Fibroblast of lung (primary cell): Measurements from ENCODE around the gene KIF5A. TPM values are rescaled to one million over a fixed set of nuclear protein-coding genes. Genes with fewer than 3 reads are reported as not detected.

Experiments used
- DNase-seq, 2 donors: peaks; one replicate each; pipeline versions ENCODE4 v3.0.0 to v3.0.0-alpha.2; 2010; ENCODE audit warnings: low read depth in 2 of 2
- H2AFZ ChIP-seq: 2 replicates; pipeline ENCODE4 v1.5.1; 2012; ENCODE audit warnings: low read length, control low read depth, inconsistent platforms
- H3K27ac ChIP-seq: 2 replicates; pipeline ENCODE4 v1.5.1; 2011; ENCODE audit warnings: low read length, control low read depth; ENCODE audit not compliant: insufficient read depth
- H3K27me3 ChIP-seq: 2 replicates; pipeline ENCODE4 v1.5.1; 2011; ENCODE audit warnings: mild to moderate bottlenecking, low read length; ENCODE audit not compliant: control insufficient read depth, insufficient read depth
- H3K36me3 ChIP-seq: 2 replicates; pipeline ENCODE4 v1.5.1; 2011; ENCODE audit warnings: low read length; ENCODE audit not compliant: control insufficient read depth, insufficient read depth
- H3K4me1 ChIP-seq: 2 replicates; pipeline ENCODE4 v1.5.1; 2011; ENCODE audit warnings: low read length; ENCODE audit not compliant: control insufficient read depth, insufficient read depth; ENCODE audit errors: extremely low read depth
- H3K4me2 ChIP-seq: 2 replicates; pipeline ENCODE4 v1.5.1; 2011; ENCODE audit warnings: low read length, control low read depth; ENCODE audit not compliant: insufficient read depth; ENCODE audit errors: extremely low read depth
- H3K4me3 ChIP-seq, 4 experiments: fragments of 200-600 bp in 1 of 4; sonication (generic) in 1 of 4; replicated peaks in 1 of 4; 2 replicates each; pipeline ENCODE4 v1.5.1; 2011 to 2016; ENCODE audit warnings: low read length in 4 of 4, low read depth in 3 of 4, mild to moderate bottlenecking in 3 of 4, control low read depth in 2 of 4, inconsistent platforms in 1 of 4, mixed read lengths in 1 of 4; ENCODE audit not compliant: insufficient read depth in 1 of 4; ENCODE audit errors: control extremely low read depth in 1 of 4
- H3K79me2 ChIP-seq: 2 replicates; pipeline ENCODE4 v1.5.1; 2012; ENCODE audit warnings: mild to moderate bottlenecking, low read length, inconsistent platforms; ENCODE audit not compliant: control insufficient read depth, insufficient read depth
- H3K9ac ChIP-seq: 2 replicates; pipeline ENCODE4 v1.5.1; 2011; ENCODE audit warnings: mild to moderate bottlenecking, low read length, control low read depth; ENCODE audit not compliant: insufficient read depth
- H3K9me3 ChIP-seq: 2 replicates; pipeline ENCODE4 v1.5.1; 2012; ENCODE audit warnings: low read depth, low read length; ENCODE audit not compliant: control insufficient read depth, insufficient read depth
- H4K20me1 ChIP-seq: 2 replicates; pipeline ENCODE4 v1.5.1; 2011; ENCODE audit warnings: low read length; ENCODE audit not compliant: control insufficient read depth, insufficient read depth; ENCODE audit errors: extremely low read depth
- CTCF ChIP-seq, 2 donors: IDR thresholded peaks in 1 of 2; conservative IDR thresholded peaks in 1 of 2; 1 replicate in 1 of 2; 2 replicates in 1 of 2; pipeline ENCODE4 v1.5.1; 2011 to 2012; ENCODE audit warnings: low read length in 2 of 2, control low read depth in 1 of 2, inconsistent platforms in 1 of 2, low read depth in 1 of 2, mild to moderate bottlenecking in 1 of 2
- EZH2 ChIP-seq: IDR thresholded peaks from 2 replicates; pipeline ENCODE4 v1.5.1; 2012; ENCODE audit warnings: low read length, control low read depth, mild to moderate bottlenecking; ENCODE audit errors: missing control alignments
- polyA plus RNA-seq, 2 donors: library from polyadenylated mRNA; depleted of rRNA in 1 of 2; stranded (reverse) in 1 of 2; unstranded in 1 of 2; fragments of >200 nt; gene quantifications; 2 replicates each; pipeline ENCODE4 v1.2.1, GENCODE V29; 2011 to 2012; ENCODE audit warnings: missing spikeins in 1 of 2
- total RNA-seq: library from RNA; depleted of rRNA; stranded (reverse); fragments of >200 nt; gene quantifications from 2 replicates; pipeline ENCODE4 v1.2.1, GENCODE V29; 2014

The KIF5A gene
- total and polyA plus RNA-seq, 2 donors (not counting 1 experiment from before 2014, with no cell fraction given) = 0.53 to 1.3 TPM

DNA sequence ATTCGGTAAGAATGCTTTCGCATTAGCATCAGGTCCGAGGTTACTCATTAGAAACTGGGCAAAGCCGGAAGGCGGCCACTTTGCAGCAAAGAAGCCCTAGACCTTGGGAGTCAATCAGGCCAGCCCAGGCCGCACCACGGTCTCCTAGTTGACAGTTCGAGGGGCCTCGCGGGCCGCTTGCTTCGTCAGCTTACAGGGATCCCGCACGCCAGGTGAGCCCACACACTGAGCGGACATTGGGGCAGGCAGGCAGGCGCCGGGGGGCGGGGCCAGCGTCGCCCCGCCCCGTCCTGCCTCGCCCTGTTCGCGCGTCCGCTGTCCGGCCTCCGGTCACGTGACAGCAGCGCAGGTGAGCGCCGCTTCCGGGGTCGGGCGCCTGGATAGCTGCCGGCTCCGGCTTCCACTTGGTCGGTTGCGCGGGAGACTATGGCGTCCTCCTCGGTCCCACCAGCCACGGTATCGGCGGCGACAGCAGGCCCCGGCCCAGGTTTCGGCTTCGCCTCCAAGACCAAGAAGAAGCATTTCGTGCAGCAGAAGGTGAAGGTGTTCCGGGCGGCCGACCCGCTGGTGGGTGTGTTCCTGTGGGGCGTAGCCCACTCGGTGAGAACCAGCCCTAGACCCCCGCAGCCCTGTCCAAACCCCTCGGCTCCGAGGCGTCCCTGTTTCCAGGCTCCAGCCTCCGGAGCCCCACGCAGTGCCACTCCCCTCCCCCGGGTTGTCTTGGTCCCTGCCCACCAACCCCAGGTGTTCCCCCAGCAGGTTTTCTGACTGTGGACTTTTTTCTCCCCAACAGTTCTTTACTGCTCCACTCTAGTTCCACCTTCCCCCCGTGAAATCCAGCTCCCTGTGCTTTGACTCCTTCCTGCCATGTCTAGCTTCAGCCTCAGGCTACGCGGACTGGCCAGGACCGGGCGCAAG is 41.3 kb downstream of the KIF5A start, which contains the start of gene PIP4K2C:
TSS of gene PIP4K2C (plus strand) at position 329 of the 918 bp plus-strand sequence. CDS start at position 427, 98 bp downstream.
- Histone ChIP-seq H3K36me3 (no peaks in the 10 kb centered on the region), H3K4me1 (peaks cover 5% of the 10 kb centered on the region), H3K9me3 (no peaks in the 10 kb centered on the region), H3K27me3 (peaks cover 6% of the 10 kb centered on the region), H2AFZ (peak within 1 kb of the TSS; percentile 88), H3K27ac (no peak within 1 kb of the TSS), H3K9ac (peak within 1 kb of the TSS; percentile 48), H3K4me2 (peak within 1 kb of the TSS; percentile 91), H3K79me2 (no peaks in the 10 kb centered on the region), H3K4me3 (peak within 1 kb of the TSS; percentile 68 to 87 (median 78)), H4K20me1 (no peaks in the 10 kb centered on the region)
- TF ChIP-seq EZH2 = no peak
- TF ChIP-seq CTCF (conservative IDR thresholded peaks at IDR 0.05 in 1 of 2, IDR thresholded peaks at IDR 0.05 in 1 of 2; ENCODE audit: low read depth in 1 of 2, low read length in 2 of 2) = no peak
- DNase-seq = peak; percentile 36 to 50

DNA sequence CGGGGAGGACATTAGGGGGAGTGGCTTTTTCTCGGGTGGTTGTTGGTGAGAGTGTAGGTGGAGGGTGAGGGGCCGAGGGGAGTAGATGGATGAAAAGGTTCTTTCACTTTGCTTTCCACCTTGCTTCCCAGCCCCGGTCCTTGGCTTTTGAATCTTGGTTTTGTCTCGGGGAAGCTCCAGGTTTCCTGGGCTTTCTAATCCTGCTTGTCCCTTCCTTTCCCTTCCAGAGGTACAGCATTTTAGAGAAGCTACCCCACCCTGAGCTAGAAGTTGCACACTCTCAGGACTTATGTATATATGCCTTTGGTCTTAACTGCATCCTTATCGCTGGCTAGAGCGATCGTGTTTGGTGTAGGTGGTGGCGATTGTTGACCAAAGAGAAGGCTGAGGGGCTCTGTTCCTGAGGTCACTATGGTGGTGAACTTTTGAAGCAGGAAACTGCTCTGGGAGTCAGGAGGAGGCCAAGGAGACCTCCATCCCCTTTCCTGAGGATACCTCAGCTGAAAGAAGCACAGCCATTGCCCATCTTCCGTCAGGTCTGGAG is 42.0 kb downstream of the KIF5A start:
- peak overlapping the region; percentile 88 for H2AFZ ChIP-seq
- no peak for DNase-seq
- no peak overlapping the region for H3K9ac ChIP-seq
- peaks cover 5% of the 10 kb centered on the region for H3K4me1 ChIP-seq
- no peak for TF ChIP-seq CTCF (conservative IDR thresholded peaks at IDR 0.05 in 1 of 2, IDR thresholded peaks at IDR 0.05 in 1 of 2; ENCODE audit: low read depth in 1 of 2, low read length in 2 of 2)
- H3K9me3 ChIP-seq = no peaks in the 10 kb centered on the region
- H3K27me3 ChIP-seq = peaks cover 4% of the 10 kb centered on the region
- peak overlapping the region; percentile 68 to 87 (median 78) for H3K4me3 ChIP-seq
- no peaks in the 10 kb centered on the region for H3K36me3 ChIP-seq
- no peak overlapping the region for H3K27ac ChIP-seq
- H3K4me2 ChIP-seq = peak overlapping the region; percentile 91
- H3K79me2 ChIP-seq = no peaks in the 10 kb centered on the region
- H4K20me1 ChIP-seq = no peaks in the 10 kb centered on the region

DNA sequence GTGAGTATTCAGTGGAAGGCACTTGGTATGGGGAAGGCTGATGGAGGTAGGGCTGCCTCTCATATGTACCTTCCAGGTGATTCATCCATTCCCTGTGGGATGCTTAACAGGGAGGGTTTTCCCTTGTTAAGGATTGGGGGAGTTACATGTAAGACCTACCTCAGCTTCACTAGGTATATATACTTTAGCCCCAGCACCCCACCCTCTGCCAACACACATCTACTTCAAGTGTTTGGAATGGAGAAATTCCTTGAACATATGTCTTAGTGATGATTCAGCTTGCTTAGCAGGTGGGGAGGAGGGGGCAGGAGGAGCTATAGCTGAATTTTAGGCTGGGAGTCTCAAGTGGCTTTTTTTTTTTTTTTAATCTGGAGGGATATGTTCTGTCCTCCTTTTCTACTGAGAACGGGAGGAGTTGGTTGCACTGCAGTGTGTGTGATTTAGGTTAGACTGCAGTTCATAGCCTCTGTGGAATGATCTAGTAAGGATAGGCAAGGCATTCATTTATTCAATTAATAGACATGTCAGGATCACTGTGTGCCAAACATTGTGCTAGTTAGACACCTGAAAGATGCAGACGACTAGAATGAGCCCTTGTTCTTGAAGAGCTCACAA is 42.8 kb downstream of the KIF5A start:
- Histone ChIP-seq H2AFZ (no peak overlapping the region), H3K27me3 (peaks cover 2% of the 10 kb centered on the region), H3K36me3 (no peaks in the 10 kb centered on the region), H3K4me3 (no peak overlapping the region), H3K4me2 (no peak overlapping the region), H3K9me3 (no peaks in the 10 kb centered on the region), H3K9ac (no peak overlapping the region), H3K79me2 (no peaks in the 10 kb centered on the region), H3K4me1 (peaks cover 5% of the 10 kb centered on the region), H4K20me1 (no peaks in the 10 kb centered on the region), H3K27ac (no peak overlapping the region)
- no peak for TF ChIP-seq EZH2
- TF ChIP-seq CTCF (conservative IDR thresholded peaks at IDR 0.05 in 1 of 2, IDR thresholded peaks at IDR 0.05 in 1 of 2; ENCODE audit: low read depth in 1 of 2, low read length in 2 of 2) = no peak
- peak in 1 of 2 donors; percentile 53 for DNase-seq
